Loucy (cell line): ENCODE results near the gene BCAS3.

ENCODE experiments used
- H2AFZ ChIP-seq: fragments of 200-600 bp; sonication (generic); 2 replicates; pipeline ENCODE4 v1.6.0; 2016; ENCODE audit warnings: antibody characterized with exemption, mild to moderate bottlenecking, low read length, moderate library complexity
- H3F3A ChIP-seq: fragments of 200-600 bp; 2 replicates; pipeline ENCODE4 v1.6.0; 2016; ENCODE audit warnings: antibody characterized with exemption, low read depth, mild to moderate bottlenecking
- H3K27me3 ChIP-seq: fragments of 200-600 bp; sonication (generic); 2 replicates; pipeline ENCODE4 v1.6.1; 2014; ENCODE audit warnings: low read length, mild to moderate bottlenecking; ENCODE audit not compliant: insufficient read depth, poor library complexity, severe bottlenecking
- H3K36me3 ChIP-seq: fragments of 200-600 bp; sonication (generic); 2 replicates; pipeline ENCODE4 v1.6.1; 2016; ENCODE audit warnings: low read length; ENCODE audit not compliant: insufficient read depth
- H3K4me1 ChIP-seq: fragments of 200-600 bp; sonication (generic); 2 replicates; pipeline ENCODE4 v1.5.1; 2014; ENCODE audit warnings: low read length, mild to moderate bottlenecking; ENCODE audit not compliant: insufficient read depth, poor library complexity, severe bottlenecking
- H3K4me2 ChIP-seq: fragments of 200-600 bp; sonication (generic); 2 replicates; pipeline ENCODE4 v1.6.0; 2014; ENCODE audit warnings: antibody characterized with exemption, low read length, low read depth, mild to moderate bottlenecking; ENCODE audit not compliant: poor library complexity, severe bottlenecking
- H3K4me3 ChIP-seq: fragments of 200-600 bp; sonication (generic); 2 replicates; pipeline ENCODE4 v1.5.1; 2014; ENCODE audit warnings: low read length, mild to moderate bottlenecking, mixed read lengths; ENCODE audit not compliant: poor library complexity, severe bottlenecking
- H3K79me2 ChIP-seq: fragments of 200-600 bp; sonication (generic); 2 replicates; pipeline ENCODE4 v1.6.1; 2014; ENCODE audit warnings: low read length; ENCODE audit not compliant: insufficient read depth
- H3K9ac ChIP-seq: fragments of 200-600 bp; sonication (generic); 2 replicates; pipeline ENCODE4 v1.6.0; 2014; ENCODE audit warnings: mild to moderate bottlenecking, low read depth, low read length, moderate library complexity; ENCODE audit not compliant: poor library complexity, severe bottlenecking
- H3K9me2 ChIP-seq: fragments of 200-600 bp; sonication (generic); replicated peaks from 2 replicates; pipeline ENCODE4 v1.6.1; 2016; ENCODE audit warnings: low read depth, low read length, mixed read lengths
- H3K9me3 ChIP-seq: fragments of 200-600 bp; sonication (generic); 2 replicates; pipeline ENCODE4 v1.6.1; 2014; ENCODE audit warnings: mild to moderate bottlenecking, antibody characterized with exemption, low read length, low read depth; ENCODE audit not compliant: insufficient read depth
- H4K20me1 ChIP-seq: fragments of 200-600 bp; sonication (generic); 2 replicates; pipeline ENCODE4 v1.6.0; 2014; ENCODE audit warnings: antibody characterized with exemption, low read length, mild to moderate bottlenecking; ENCODE audit not compliant: insufficient read depth, poor library complexity, severe bottlenecking
- CTCF ChIP-seq: fragments of 200-600 bp; sonication (generic); conservative IDR thresholded peaks from 2 replicates; pipeline ENCODE4 v1.5.1; 2014; ENCODE audit warnings: mild to moderate bottlenecking, antibody characterized with exemption, low read length
- EZH2phosphoT487 ChIP-seq: fragments of 200-600 bp; IDR thresholded peaks from 2 replicates; pipeline ENCODE4 v1.6.1; 2018; ENCODE audit warnings: antibody characterized with exemption, mild to moderate bottlenecking, moderate library complexity, borderline replicate concordance

BCAS3 gene

GRCh38 chr17:61299517-61300513 is 622.2 kb downstream of the BCAS3 start:
- Histone ChIP-seq H2AFZ (no peak overlapping the region), H3K9me2 (no peaks in the 10 kb centered on the region), H4K20me1 (no peaks in the 10 kb centered on the region), H3K9ac (no peak overlapping the region), H3K4me3 (no peak overlapping the region), H3F3A (no peaks in the 10 kb centered on the region), H3K79me2 (no peaks in the 10 kb centered on the region), H3K4me2 (no peak overlapping the region), H3K4me1 (no peaks in the 10 kb centered on the region), H3K9me3 (no peaks in the 10 kb centered on the region), H3K27me3 (no peaks in the 10 kb centered on the region), H3K36me3 (no peaks in the 10 kb centered on the region)
- TF ChIP-seq CTCF (no peak), EZH2phosphoT487 (no peak)

- H3K4me1 ChIP-seq: no peaks in the 10 kb centered on the region
- no peak overlapping the region for H3K4me2 ChIP-seq
- H3K79me2 ChIP-seq: no peaks in the 10 kb centered on the region
- no peaks in the 10 kb centered on the region for H4K20me1 ChIP-seq
- no peaks in the 10 kb centered on the region for H3K36me3 ChIP-seq
- TF ChIP-seq EZH2phosphoT487 (no peak), CTCF (no peak)
- H3K9me3 ChIP-seq: no peaks in the 10 kb centered on the region
- H3F3A ChIP-seq: no peaks in the 10 kb centered on the region
- no peak overlapping the region for H3K9ac ChIP-seq
- no peaks in the 10 kb centered on the region for H3K27me3 ChIP-seq
- no peaks in the 10 kb centered on the region for H3K9me2 ChIP-seq
- no peak overlapping the region for H2AFZ ChIP-seq
- H3K4me3 ChIP-seq: no peak overlapping the region
Measured at GRCh38 chr17:61302953-61303816, 625.5 kb downstream of the BCAS3 start.

- H4K20me1 ChIP-seq: no peaks in the 10 kb centered on the region
- no peak overlapping the region for H2AFZ ChIP-seq
- H3K9me2 ChIP-seq: no peaks in the 10 kb centered on the region
- no peak overlapping the region for H3K4me2 ChIP-seq
- H3K4me1 ChIP-seq: no peaks in the 10 kb centered on the region
- no peak overlapping the region for H3K4me3 ChIP-seq
- no peak overlapping the region for H3K9ac ChIP-seq
- no peak for TF ChIP-seq EZH2phosphoT487
- TF ChIP-seq CTCF: no peak
- no peaks in the 10 kb centered on the region for H3K9me3 ChIP-seq
- H3K79me2 ChIP-seq: no peaks in the 10 kb centered on the region
- no peaks in the 10 kb centered on the region for H3F3A ChIP-seq
- no peaks in the 10 kb centered on the region for H3K36me3 ChIP-seq
- no peaks in the 10 kb centered on the region for H3K27me3 ChIP-seq
Measured at GRCh38 chr17:61303817-61304096, 626.1 kb downstream of the BCAS3 start.
